Right cardiac atrium (tissue), 5 donors: ENCODE measurements around the gene GPR78. TPM values are rescaled to one million over a fixed set of nuclear protein-coding genes. Genes with fewer than 3 reads are reported as not detected.

Experiments
- ATAC-seq, 2 donors: fragments of 200-7000 bp; cut with Tn5 transposase; one replicate each; pipeline versions ENCODE4 v1.8.0 to v1.9.1; 2020; ENCODE audit warnings: moderate library complexity in 2 of 2, mild to moderate bottlenecking in 1 of 2
- DNase-seq, 3 donors: peaks; one replicate each; pipeline ENCODE4 v3.0.0-alpha.2; 2020
- H3K27ac ChIP-seq: one replicate; pipeline ENCODE4 v1.5.1; 2013; ENCODE audit warnings: mild to moderate bottlenecking, low read length, control low read depth, moderate library complexity
- H3K27me3 ChIP-seq: one replicate; pipeline ENCODE4 v1.6.1; 2013; ENCODE audit not compliant: control insufficient read depth, insufficient read depth
- H3K4me1 ChIP-seq: one replicate; pipeline ENCODE4 v1.6.1; 2013; ENCODE audit warnings: low read length; ENCODE audit not compliant: control insufficient read depth, insufficient read depth
- H3K4me3 ChIP-seq: one replicate; pipeline ENCODE4 v1.5.1; 2013; ENCODE audit warnings: low read length, control low read depth
- H3K9me3 ChIP-seq: one replicate; pipeline ENCODE4 v1.6.1; 2013; ENCODE audit warnings: low read length; ENCODE audit not compliant: control insufficient read depth
- WGBS: extraction: QIAGEN DNeasy Blood & Tissue Kit; methylation state at CpG from one replicate; pipeline ENCODE4 v1.1.7; 2013; 5-methylcytosine and 5-hydroxymethylcytosine counted together
- intact Hi-C, 4 donors: fragments of 100-400 bp; cut with DNase I; formaldehyde crosslinking; loops; one replicate each; pipeline versions ENCODE4 v1.11.0 to v1.14.0; 2022 to 2023
- polyA plus RNA-seq: library from polyadenylated mRNA; stranded (reverse); fragments of 200-250 nt; gene quantifications from one replicate; pipeline ENCODE4 v1.2.3, GENCODE V29; 2013
- total RNA-seq, 4 donors: library from RNA; stranded (reverse); fragmentation: NEBNext Ultra II Directional; extraction: Animal tissue kit (Norgen Biotek cat#: 25700); gene quantifications; one replicate each; pipeline ENCODE4 v1.2.1, GENCODE V29; 2021
- donor health status: healthy with polysubstance abuse.
- donor health status: DM: no; HTN: yes; CAD: no.
- donor health status: DM: no; HTN: no; CAD: no.
- donor health status: DM: no; HTN: yes; CAD: no; lungs with severe emphysema.
- donor health status: DM: yes; HTN: yes; CAD: no.

GPR78 gene
- total and polyA plus RNA-seq, 5 donors, result 0.09 to 0.12 TPM; not detected in 3

DNA sequence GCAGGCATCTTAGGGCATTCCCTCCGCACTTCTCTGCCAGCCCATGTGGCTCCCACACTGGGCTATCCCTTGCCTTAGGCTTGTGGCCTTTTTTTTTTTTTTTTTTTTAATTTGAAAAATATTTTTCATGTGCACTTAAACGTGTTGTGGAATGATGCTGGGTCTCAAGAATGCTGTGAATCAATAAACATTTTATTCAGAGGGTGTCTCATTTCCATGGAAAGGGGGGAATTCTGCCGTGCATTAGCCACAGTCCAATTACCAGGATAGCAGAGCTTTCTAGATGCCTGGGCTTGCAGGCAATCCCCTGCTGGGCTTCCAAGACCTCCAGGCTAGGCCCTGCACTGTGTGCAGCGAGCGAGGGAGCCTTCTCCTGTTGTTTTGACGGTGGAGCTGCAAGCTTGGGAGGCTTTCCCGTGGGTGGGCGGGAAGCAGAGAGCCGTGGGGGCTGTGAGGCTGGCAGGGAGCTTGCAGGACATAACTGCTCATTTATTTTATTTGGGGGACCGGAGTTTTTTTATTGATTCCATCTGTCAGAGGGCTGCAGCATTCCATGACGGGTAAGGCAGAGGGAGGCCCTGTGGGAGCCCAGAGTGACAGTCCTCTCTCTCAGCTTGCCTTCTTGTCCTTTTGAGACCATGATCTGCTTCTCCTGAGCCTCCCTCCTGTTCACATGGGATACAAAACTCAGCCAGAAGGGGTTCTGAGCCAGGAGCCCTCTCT is 9.8 kb downstream of the GPR78 start:
- intact Hi-C loops, result loop anchor here in 2 of 4 donors (5.0 kb wide), 2 partner anchors 118 to 123 kb away; no protein-coding TSS in a partner anchor
- Histone ChIP-seq H3K4me3 (no peak overlapping the region), H3K4me1 (no peaks in the 10 kb centered on the region), H3K27ac (no peak overlapping the region), H3K27me3 (no peaks in the 10 kb centered on the region), H3K9me3 (no peaks in the 10 kb centered on the region)
- ATAC-seq (no peak), DNase-seq (peak in 1 of 3 donors; percentile 34)
- 50% methylated on average over 11 of the region's 11 CpGs for WGBS

DNA sequence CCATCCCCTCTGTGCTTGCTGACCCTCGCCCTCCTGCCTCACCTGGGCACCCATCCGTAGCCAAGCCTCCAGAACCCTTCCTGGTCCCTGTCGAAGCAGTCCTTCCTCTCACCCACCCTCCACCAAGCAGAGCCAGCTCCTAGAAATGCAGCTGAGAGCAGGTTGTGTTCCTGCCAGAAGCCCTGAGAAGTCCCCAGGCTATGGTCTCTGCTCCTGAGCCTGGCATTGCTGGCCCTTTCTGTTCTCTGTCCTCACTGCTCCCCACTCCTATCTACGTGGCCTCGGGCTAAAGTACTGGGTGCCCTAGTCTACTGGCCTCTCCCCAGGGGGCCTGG is 10.3 kb downstream of the GPR78 start:
- DNase-seq (no peak), ATAC-seq (no peak)
- Histone ChIP-seq H3K27ac (no peak overlapping the region), H3K9me3 (no peaks in the 10 kb centered on the region), H3K4me3 (no peak overlapping the region), H3K27me3 (no peaks in the 10 kb centered on the region), H3K4me1 (no peaks in the 10 kb centered on the region)
- intact Hi-C loops, result loop anchor here in 2 of 4 donors (5.0 kb wide), 2 partner anchors 118 to 123 kb away; no protein-coding TSS in a partner anchor
- WGBS, result 73% methylated on average over 5 of the region's 5 CpGs

DNA sequence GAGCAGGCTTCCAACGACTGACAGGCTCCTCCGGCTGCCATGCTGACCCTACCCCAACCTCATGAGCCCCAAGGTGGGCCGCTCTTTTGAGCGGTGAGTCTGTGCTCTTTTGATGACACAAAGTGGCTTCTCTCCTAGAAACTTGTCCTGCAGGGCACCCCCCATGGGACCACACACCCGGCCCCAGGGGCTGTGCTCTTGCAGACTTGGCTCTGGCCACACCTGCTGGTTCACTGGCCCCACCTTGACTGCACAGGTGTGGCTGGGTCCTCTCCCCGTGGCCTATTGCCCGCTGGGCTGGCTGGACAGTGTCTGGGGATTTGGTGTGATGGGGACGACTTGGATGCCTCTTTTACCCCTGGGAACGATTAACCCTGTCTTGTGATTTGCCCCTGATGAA is 10.9 kb downstream of the GPR78 start:
- DNase-seq, result peak in 1 of 3 donors; percentile 7
- Histone ChIP-seq H3K9me3 (no peaks in the 10 kb centered on the region), H3K4me1 (no peaks in the 10 kb centered on the region), H3K27me3 (no peaks in the 10 kb centered on the region), H3K4me3 (no peak overlapping the region), H3K27ac (no peak overlapping the region)
- no peak for ATAC-seq
- intact Hi-C loops, result loop anchor here in 2 of 4 donors (5.0 kb wide), 2 partner anchors 119 to 124 kb away; no protein-coding TSS in a partner anchor
- WGBS, result 79% methylated on average over 9 of the region's 9 CpGs

DNA sequence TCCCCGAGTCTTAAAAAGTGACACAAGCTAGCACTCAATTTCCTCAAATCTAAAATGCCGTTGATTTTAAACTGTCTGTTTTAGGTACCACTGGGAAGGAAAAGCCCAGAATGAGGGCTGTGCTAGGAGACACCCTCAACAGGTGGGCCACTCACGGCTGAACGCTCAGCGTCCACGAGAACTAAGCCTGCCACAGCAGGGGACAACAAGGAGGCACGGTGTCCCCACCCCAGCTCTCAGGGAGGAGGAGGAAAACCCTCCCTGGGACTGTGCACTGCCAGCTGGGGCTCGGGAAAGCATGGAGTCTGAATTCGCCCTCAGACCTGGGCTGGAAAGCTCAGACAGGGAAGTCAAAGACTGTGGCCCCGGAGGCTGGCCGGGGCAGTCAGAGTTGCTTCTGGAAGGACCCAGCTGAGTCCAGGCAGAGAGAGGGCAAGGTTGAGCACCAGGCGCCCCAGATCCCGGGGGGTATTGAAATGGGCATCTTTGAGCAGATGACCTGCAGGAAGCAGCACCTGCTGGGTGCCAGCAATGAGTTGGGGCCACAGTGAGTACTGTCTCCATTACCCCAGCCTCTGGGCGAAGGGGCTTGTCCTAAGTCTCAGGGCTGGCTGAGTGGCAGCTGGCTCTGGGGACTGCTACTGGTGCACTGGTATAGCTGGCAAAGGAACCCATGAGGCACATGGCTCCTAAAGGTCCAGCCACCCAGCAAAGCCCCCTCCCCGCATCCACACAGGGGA is 11.6 kb downstream of the GPR78 start:
- H3K27ac ChIP-seq, result no peak overlapping the region
- ATAC-seq, result no peak
- WGBS, result 68% methylated on average over 15 of the region's 15 CpGs
- DNase-seq, result peak in 1 of 3 donors; percentile 21
- H3K4me1 ChIP-seq, result no peaks in the 10 kb centered on the region
- H3K9me3 ChIP-seq, result no peaks in the 10 kb centered on the region
- intact Hi-C loops, result loop anchor here in 2 of 4 donors (5.0 kb wide), 2 partner anchors 119 to 124 kb away; no protein-coding TSS in a partner anchor
- no peak overlapping the region for H3K4me3 ChIP-seq
- no peaks in the 10 kb centered on the region for H3K27me3 ChIP-seq

DNA sequence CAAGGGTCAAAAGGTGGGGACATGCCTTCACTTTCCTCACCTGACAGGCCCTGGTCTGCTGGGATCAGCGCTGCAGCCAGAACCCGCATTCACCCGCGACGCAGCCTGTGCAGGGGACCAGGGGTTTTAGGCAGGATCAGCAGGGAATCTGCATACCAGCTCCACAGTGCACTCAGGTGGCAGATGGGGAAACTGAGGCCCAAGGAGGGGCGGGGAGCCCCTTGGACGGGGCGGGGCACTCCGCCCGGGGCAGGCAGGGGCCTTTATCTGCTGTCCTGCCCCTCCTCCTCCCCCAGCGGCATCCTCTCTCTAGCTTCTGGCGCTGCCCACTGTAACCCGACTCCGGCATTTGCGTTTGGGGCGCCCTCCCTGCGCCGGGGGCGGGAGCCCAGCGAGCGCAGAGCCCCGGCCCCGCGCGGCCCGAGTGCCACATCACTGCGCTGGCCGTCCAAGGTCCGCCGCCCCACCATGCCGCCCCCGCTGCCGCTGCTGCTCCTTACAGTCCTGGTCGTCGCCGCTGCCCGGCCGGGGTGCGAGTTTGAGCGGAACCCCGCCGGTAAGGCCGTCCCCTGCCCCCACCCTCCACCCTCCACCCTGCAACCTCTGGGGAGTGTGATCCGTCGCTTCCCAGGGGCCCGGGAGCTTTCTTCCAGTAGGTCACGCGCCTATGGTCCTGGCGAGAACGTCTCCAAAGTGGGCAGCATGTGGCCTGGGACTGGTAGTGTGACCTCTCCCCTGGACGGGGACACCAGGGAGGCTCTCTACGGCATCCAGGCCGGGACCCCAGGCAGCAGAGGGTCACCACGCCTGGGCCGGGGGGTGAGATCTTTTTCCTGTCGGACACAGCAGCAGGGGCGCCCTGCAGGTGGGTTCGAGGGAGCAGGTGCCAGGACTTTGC is 12.4 kb downstream of the GPR78 start, which contains the start of gene CPZ:
CPZ (plus strand) TSS at position 400 of the 898 bp plus-strand sequence; CDS start at position 469, 69 bp downstream.
- intact Hi-C loops, result loop anchor here in 2 of 4 donors (5.0 kb wide), 2 partner anchors 120 to 125 kb away; no protein-coding TSS in a partner anchor

GRCh38 chr4:8593264-8594096 is 13.3 kb downstream of the GPR78 start:
- Histone ChIP-seq H3K9me3 (no peaks in the 10 kb centered on the region), H3K4me3 (no peak overlapping the region), H3K27ac (no peak overlapping the region), H3K27me3 (no peaks in the 10 kb centered on the region), H3K4me1 (no peaks in the 10 kb centered on the region)
- peak in 1 of 2 donors; percentile 8 for ATAC-seq
- DNase-seq, result peak in 1 of 3 donors; percentile 56
- intact Hi-C loops, result loop anchor here (2.0 to 5.0 kb wide), 3 partner anchors 121 to 126 kb away; no protein-coding TSS in a partner anchor
- 29% methylated on average over 24 of the region's 24 CpGs for WGBS

More for the DNA sequence above, 12.4 kb downstream of the GPR78 start, which contains the start of gene CPZ:
- 4% methylated on average over 58 of the region's 58 CpGs for WGBS
- Histone ChIP-seq H3K27ac (no peak within 1 kb of the TSS), H3K27me3 (no peaks in the 10 kb centered on the region), H3K4me1 (no peaks in the 10 kb centered on the region), H3K9me3 (no peaks in the 10 kb centered on the region), H3K4me3 (peak within 1 kb of the TSS; percentile 4)
- DNase-seq (peak in 1 of 3 donors; percentile 62), ATAC-seq (peak; percentile 26 to 42)

GRCh38 chr4:8594097-8595038 is 14.2 kb downstream of the GPR78 start:
- WGBS, result 48% methylated on average over 24 of the region's 24 CpGs
- Histone ChIP-seq H3K27ac (no peak overlapping the region), H3K4me1 (no peaks in the 10 kb centered on the region), H3K4me3 (no peak overlapping the region), H3K27me3 (no peaks in the 10 kb centered on the region), H3K9me3 (no peaks in the 10 kb centered on the region)
- DNase-seq (peak in 2 of 3 donors; percentile 46 to 70), ATAC-seq (peak; percentile 53 to 55)
- intact Hi-C loops, result loop anchor here (2.0 to 5.0 kb wide), 3 partner anchors 122 to 127 kb away; no protein-coding TSS in a partner anchor

- DNase-seq (peak in 1 of 3 donors; percentile 34), ATAC-seq (no peak)
- Histone ChIP-seq H3K9me3 (no peaks in the 10 kb centered on the region), H3K4me1 (no peaks in the 10 kb centered on the region), H3K4me3 (no peak overlapping the region), H3K27ac (no peak overlapping the region), H3K27me3 (no peaks in the 10 kb centered on the region)
- intact Hi-C loops, result loop anchor here in 2 of 4 donors (2.0 kb wide), 1 partner anchor 127 kb away; no protein-coding TSS in a partner anchor
- 69% methylated on average over 16 of the region's 16 CpGs for WGBS
Observed at GRCh38 chr4:8595237-8596087, 15.3 kb downstream of the GPR78 start.
